DMS 273 (cell line): ENCODE measurements around the gene THRA.

Source experiments
- DNase-seq: peaks from one replicate; lab custom pipeline; 2025; ENCODE audit not compliant: unreplicated experiment; lab: John Stamatoyannopoulos, UW

Gene THRA

DNA sequence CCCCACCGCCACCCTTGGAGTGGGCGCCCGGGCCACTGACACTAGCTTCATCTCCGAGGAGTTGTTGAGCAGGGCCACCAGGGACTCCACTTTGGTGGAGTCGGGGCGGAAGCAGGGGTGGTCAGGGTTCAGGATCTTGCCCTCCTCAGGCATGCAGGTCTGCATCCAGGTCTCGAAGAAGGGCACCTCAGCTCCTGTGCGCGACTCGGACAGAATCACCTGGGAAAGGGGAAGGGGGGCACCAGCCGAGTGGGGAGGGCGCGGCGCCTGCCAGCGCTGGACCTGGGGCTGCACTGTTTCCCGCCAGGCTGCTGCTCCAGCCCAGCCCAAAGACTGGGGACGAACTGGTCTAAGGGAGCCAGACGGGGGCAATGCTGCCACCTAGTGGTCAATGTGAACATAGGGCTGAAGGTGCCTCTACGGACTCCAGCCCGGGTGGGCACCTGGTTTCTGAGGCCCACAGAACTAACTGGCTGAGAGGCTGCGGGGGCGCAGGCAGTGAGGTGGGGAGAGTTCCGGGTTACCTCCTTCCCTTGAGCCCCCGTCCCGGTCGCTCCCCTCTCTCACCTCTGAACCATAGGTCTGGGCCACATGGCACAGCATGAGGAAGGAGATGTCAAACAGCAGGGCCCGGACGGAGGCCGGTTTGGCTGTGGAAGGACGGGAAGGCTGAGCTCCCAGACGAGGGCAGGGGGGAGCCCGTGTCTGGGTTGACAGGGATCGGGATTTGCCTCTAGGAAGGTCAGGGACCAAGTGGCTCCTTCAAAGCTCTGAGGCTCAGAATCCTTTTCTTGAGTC lies 35.8 kb upstream of the THRA start:
- peak; percentile 93 for DNase-seq

DNA sequence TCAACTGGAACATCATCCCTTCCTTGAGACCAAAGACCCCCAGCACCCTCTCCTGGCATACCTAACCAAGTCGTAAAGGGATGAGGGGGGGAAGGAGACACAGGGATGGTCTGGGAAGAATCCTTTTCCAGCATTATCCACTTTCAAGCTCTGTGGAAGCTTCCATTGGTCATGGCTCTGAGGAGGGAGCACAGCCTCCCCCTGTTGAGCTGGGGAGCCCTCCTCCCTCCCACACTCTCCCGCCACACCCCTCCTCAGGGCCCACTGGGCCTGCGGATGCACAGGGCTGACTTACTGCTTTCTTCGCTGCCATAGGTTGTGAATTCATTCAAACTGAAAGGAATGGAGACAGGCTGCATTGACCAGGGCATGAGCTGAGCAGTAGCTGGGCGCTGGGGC lies 35.2 kb upstream of the THRA start:
- no peak for DNase-seq

GRCh38 chr17:40028595-40028994 lies 34.2 kb upstream of the THRA start:
- no peak for DNase-seq

- DNase-seq: no peak
Measured at GRCh38 chr17:40031706-40032105, 31.1 kb upstream of the THRA start.

DNA sequence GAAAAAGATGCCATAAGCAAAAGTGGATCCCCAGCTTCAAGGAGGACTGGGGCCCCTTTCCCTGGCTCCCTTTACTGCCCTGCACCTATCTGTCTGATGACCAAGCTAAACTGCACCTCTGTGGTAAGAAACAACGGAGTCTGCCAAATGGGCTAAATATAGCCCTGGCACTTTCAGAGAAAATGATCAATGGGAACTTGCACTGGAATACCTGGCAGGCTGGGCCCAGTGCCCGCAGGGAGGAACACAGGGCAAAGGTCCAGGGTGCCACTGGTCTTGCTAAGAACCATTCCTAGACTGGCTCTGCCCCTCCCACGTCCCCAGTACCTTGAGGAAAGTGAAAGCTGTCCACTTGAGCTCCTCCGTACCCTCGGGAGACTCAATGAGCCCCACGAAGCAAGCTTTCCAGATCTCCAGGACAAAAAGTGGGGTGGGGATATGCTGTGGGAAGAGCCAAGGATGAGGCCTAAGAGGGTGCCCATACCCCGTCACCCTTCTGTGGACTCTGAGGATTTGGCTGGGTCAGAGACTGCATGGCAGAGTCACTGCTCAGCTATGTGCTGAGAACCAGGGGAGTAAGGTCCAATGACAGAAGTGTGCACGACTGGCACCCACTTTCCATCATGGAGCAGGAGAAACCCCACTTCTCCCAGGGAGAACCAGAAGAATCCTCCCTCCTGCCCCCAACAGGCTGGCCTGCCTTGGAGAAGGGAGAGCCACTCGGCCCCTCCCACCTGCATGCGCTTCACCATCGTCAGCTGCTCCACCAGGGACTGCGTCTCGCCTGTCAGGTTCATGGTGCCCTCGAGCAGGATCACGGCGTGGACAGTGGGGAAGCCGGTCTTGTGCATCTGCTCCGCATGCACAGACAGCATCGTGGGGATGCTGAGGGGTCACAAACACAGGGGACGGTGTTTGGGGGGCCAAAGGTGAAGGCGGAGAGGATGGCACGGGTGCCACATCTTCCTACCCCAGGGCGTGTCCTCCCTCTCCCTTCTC lies 30.1 kb upstream of the THRA start:
- no peak for DNase-seq

DNA sequence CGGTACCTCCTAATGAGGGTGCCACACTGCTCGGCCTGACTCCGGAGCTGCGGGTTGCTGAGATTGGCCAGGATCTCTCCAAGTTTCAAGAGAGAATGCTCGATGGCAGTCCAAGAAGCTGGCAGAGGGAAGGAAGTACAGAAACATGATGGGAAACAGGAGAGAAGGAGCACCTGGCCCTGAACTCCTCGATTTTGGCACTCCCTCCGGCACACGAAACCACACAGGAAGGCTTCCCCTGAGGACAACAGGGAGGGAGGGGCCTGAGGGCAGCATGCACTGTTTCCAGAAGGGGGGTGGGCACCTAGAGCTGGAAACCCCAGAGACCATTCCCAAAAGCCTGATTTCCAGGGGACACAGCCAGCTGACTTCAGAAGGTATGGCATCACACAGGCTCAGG lies 29.4 kb upstream of the THRA start:
- DNase-seq: no peak

DNA sequence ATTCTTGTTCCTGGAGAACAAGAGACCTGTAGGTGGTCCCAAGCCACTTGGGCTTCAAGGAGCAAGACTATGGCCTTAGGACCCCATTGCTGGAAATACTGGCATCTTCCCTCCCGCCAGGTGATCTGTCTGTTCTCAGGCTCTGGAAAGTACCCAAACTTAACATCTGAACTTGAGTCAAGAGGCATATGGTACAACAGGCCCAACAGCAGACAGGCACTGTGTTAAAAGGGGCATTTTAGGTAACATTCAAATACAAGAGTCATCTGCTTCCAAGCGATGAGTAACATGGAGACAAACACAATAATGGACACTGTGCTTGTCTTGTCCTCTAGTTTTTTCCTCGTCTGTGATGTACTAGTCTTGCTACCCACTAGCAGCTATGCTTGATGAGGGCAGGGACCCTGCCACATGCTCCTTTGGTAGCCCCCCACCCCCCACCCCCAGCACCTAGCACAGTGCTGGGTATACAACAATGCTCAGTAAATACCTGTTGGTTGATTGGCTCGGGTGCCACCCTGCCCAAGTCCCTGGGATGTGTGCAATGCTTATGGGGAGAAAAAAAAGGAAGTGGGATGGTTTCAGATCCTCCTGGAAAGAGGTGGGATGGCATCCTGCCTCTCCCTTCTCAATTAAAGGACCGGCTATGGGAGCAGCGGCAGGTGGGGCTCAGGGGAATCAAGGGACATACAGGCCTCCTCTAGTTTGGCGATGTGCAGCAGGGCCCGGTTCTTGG lies 28.2 kb upstream of the THRA start:
- peak; percentile 36 for DNase-seq

GRCh38 chr17:40035162-40035559 lies 27.6 kb upstream of the THRA start:
- DNase-seq: peak; percentile 89

- DNase-seq: peak; percentile 65
Measured at GRCh38 chr17:40038882-40039513, 23.8 kb upstream of the THRA start.

DNA sequence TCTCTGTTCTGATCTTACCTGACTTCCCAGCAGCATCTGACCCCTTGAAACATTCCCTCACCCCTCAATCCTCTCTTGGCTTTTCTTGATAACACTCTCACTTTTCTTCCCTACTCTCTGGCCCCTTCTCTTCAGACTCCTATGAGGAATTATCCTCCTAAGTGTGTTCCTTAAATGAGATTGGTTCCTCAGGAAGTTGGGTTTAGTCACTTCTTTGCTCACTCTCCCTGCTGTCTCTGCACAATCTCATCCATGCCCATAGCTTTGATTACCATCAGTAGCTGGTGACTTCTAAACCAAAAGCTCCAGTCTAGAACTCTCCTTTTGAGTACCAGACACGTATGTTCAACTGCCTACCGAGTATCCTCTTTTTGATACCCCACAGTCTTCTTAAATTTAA lies 21.6 kb upstream of the THRA start:
- DNase-seq: no peak

DNA sequence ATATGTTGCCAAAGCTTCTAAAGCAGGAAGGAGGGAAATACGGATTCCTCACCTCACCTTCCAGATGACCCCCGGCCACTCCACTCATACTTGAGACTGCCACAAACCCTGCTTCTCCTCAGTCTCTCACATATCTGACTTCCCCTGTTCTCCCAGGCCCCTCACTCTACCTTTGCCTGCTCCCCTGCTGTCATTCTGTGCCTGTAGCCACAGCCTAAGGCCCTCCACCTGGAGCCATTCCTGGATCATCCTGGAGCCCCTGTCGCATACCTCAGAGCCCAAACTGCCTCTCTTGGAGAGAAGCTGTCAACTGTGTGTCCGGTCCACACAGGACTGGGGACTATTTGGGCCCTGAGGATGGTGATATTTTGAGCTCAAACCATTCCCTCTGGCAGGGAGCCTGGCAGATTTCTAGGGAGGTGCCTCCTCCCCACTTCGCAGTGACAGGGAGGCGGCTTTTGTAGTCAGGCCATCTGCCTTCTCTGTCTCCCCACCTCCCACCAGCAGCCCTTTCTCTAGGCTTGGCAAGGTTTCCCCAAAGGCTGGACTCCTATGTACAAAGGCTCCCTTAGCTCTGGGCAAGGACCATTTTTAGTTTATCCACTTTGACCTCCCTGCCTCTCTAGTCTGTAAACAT lies 6.3 kb upstream of the THRA start:
- DNase-seq: peak; percentile 89

- peak; percentile 71 for DNase-seq
Measured at GRCh38 chr17:40058186-40058784, 4.5 kb upstream of the THRA start.

DNA sequence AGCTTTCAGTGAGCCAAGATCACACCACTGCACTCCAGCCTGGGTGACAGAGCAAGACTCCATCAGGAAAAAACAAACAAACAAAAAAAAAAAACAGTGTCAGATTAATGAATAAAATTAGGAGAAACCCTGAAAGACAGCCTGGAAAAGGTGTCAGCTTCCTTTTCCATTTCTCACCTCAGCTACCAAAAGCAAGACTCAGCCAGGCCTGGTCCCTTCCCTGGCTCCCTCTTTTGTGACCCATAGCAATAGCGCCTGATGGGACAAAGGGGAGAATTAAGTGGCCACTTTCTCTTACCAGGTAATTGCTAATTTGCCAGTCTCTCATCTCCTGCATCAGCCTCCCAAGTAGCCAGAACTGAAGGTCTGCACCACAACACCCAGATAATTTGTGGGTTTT lies 3.9 kb upstream of the THRA start:
- DNase-seq: no peak

DNA sequence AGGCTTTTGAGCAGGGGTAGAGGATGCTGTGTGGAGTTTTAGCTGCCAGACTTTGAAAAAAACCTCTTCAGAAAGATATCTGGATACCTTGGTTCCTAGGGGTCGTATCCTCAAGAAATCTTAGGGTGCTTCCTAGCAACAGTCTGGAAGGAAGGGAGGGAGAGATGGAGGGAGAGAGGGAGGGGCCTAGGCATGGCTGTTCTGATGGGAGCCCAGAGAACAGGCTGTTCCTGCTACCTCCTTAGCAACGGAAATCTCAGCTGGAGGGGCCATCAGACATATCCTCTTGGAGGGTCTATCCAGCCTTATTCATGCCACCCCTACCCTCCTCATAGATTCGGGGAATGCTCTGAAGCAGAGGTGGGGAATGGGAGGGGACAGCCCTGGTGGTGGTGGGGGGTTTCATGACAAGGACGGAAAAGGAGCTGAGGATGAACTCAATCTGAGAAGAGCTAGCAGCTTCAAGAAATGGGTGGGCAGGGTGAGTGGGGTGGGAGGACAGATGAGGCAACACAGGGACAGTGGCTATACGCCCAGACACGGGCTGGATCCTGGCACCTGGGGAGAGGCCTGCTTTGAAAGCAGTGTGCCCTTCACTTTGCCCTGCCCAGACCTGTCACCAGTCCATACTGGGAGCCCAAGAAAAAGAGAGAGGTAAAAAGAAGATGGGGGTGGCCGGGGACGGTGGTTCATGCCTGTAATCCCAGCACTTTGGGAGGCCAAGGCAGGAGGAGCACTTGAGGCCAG lies 2.9 kb upstream of the THRA start:
- peak; percentile 23 for DNase-seq

GRCh38 chr17:40060887-40061608 lies 1.7 kb upstream of the THRA start:
- peak; percentile 33 for DNase-seq

GRCh38 chr17:40061609-40062038 lies 1.1 kb upstream of the THRA start:
- no peak for DNase-seq

DNA sequence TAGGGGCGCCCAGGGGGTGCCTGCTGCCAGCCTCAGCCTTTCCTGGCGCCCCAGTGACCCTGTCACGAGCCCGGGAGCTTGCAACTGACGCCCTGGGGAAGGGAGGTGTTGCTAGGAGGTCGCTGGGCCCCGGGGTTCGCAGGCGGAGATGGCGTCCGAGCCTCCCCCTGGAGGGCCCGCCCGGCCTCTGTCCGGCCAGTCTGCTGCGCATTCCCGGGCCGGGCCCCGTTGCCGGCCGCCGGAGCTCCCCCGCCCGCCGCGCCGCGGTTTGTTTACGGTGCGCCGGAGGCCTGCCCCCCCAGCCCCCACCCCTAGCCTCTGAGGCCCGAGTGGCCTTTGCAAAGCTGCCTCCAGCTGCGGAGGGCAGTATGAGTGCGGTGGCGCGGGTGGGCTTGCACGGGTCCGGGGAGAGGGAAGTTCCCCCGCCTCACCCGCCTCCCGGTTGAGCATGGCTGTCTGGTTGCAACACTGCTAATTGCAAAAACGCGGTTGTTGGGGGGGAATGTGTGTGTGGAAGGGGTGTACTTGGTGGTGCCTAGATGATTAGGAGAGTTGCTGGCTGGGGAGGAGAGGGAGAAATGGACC lies 514 bp downstream of the THRA start:
- peak; percentile 50 for DNase-seq

DNA sequence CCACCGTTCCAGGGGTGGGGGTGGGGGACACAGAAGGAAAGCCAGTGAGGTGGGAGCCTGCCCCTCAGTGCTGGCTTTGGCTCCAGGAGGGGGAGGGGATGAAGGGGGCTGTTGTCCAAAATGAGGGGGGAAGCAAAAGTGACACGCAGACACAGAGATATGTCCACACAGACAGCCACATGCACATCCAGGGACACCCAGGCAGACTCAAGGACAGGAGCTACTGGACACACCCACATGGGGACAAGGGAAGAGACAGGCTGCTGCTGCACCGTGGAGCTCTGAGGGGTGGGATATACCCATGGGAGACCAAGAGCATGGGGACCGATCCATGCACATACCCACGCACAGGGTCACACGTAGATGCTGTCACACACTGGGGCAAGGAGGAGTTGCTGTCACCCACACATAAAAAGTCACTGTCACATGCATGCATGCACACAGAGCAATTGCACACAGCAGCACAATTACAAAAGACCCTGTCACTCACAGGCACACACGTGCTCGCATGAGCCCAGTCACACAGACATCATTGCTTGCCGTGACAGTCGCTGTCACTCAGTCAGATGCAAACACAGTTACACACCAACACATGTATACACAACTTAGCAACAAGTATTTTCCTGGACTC lies 1.3 kb downstream of the THRA start:
- DNase-seq: no peak
